LHCN-M2 (cell line): ENCODE data around the gene SPTLC2. TPM values are rescaled to one million over a fixed set of nuclear protein-coding genes. Genes with fewer than 3 reads are reported as not detected.
A peak's percentile ranks its signal among the peaks of the same experiment; 100 is the strongest.

Source experiments
- DNase-seq: peaks from one replicate; pipeline ENCODE4 v3.0.0-alpha.2; 2012; ENCODE audit warnings: low read depth
- total RNA-seq: library from RNA; depleted of rRNA; stranded (reverse); fragments of >200 nt; gene quantifications from 2 replicates; pipeline ENCODE4 v1.2.3, GENCODE V29; 2014

Gene SPTLC2
- total RNA-seq, 1 experiment from 2014 or later: 15.6 TPM

DNA sequence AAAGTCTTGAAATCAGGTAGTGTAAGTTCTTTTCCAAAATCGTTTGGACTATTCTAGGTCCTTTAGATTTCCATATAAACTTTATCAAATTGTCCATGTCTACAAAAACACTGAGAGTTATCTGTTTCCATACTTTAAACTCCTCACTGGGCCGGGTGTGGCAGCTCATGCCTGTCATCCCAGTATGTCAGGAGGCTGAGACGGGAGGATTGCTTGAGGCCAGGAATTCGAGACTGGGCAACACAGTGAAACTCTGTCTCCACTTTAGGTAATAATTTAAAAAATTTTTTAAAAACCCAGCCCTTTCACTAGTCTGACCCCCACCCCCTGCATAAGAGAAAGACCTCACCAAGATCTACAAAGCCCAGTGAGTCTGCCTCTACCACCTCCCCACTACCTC, 111.4 kb downstream of the SPTLC2 start:
- DNase-seq: no peak

GRCh38 chr14:77503138-77503537, 113.3 kb downstream of the SPTLC2 start:
- no peak for DNase-seq

GRCh38 chr14:77502109-77502782, 114.2 kb downstream of the SPTLC2 start:
- no peak for DNase-seq

DNA sequence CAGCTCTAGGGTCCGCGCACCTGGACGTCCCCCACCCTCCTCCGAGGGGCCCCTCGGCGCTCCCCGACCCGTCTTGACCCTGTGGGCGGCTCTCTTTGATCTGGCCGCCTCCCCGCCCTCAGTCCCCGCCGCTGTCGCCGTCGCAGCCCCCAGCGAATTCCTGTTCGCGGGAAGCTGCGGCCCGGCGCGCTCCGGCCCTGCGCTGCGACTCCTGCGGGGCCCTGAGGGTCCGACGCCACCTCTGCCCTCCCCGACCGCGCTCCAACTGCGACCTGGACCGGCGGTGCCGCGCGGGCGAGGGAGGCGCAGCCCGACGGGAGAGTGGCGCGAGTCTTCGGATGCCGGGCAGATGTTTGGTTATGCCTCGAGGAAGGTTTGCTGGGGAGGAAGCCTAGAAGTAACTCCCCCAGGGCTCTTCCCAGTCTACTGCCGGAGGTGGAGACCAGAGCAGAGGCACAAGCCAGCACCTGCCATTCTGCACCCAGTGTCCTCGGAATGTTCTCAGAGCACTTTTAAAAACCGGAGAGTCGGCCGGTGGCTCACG, 117.4 kb downstream of the SPTLC2 start:
- DNase-seq: no peak

DNA sequence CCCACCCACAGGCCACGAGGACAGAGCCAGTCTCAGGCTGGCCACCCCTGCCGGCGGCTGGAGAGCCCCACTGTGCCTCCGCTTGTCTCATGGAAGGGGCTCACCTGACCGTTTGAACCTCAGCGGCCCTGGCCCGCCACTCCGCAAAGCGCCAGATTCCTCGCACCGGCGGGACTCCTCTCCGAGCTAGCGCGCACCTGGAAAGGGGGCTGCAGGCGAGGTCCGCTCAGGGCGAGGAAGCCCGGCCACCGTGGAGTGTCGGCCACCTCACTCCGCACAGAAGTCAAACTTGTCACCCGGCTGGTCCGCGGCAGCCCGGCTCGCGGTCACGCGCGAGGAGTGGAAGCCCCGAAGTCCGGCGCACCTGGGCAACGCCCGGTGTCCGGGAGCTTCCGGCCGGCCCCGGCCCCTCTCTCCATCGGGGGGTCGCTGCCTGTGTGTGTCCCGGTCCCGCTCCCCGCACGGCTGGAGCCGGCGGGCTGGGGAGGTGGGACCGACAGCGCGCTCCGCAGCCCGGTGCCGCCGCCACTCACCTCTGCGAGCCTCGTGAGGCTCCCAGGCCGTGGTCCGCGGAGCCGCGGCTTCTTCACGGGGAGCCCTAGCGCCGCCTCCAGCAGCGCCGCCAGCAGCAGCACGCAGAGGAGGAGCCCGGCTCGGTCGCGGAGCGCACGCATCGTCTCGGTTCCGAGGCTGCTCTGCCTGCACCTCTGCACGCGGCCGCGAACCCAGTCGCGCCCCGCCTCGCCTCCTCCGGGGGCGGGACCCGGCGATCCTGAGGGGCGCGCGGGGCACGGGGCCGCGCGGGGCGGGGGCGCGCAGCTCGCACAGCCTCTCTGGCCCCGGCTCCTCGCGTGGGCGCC, 118.1 kb downstream of the SPTLC2 start, which contains the start of gene ISM2:
Gene ISM2, minus strand, starts transcription at position 697 of the 860 bp plus-strand sequence. Its CDS starts 23 bp downstream, at position 674.
- DNase-seq: peak; percentile 8

DNA sequence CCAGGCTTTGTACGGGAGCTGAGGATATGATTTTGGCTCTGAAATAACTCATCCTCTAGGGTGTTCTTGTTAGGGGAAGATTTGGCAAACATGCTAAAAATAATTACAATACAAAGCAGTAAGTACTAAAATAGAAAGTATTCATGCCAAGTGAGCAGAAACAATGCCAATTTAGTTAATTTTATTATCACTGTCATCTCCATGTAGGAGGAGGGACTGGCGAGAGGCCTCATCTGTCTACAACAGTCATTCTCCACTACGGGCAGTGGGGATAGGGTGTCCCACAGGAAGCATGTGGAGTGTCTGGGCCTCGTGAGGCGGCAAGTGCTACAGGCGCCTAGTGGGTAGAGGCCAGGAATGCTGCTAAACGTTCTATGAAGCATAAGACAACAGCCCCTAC, 121.1 kb downstream of the SPTLC2 start:
- DNase-seq: no peak

GRCh38 chr14:77491056-77491455, 125.4 kb downstream of the SPTLC2 start:
- no peak for DNase-seq

DNA sequence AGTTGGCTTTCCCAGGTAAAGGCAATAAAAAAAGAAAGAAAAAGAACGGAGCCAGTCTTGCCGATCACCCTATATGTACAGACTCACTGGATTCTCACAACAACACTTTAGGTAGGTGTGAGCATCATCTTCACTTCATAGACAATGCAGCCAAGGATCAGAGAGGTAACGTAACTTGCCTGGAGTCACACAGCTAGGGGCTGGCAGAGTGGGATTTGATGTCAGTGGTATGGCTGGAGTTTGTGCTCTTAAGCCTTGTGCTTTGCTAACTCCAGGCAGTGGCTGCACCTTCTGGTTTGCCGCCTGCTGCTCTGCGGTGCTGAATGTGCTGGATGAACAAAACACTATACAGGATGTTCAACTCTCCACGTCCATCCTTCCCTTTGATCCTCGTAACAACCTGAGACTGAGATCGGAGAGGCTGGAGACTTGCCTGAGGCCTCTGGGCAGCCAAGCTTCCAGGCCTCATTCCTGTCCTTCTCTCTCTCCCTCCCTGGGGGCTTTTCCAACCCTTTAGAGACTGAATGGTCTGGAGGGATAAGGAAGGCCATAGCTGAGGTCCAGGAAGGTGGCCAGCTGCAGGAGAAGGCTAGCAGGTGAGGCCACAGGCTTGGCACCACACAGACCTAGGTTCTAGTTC, 126.0 kb downstream of the SPTLC2 start:
- no peak for DNase-seq

- no peak for DNase-seq
These were observed 127.4 kb downstream of the SPTLC2 start for GRCh38 chr14:77489041-77489440.

DNA sequence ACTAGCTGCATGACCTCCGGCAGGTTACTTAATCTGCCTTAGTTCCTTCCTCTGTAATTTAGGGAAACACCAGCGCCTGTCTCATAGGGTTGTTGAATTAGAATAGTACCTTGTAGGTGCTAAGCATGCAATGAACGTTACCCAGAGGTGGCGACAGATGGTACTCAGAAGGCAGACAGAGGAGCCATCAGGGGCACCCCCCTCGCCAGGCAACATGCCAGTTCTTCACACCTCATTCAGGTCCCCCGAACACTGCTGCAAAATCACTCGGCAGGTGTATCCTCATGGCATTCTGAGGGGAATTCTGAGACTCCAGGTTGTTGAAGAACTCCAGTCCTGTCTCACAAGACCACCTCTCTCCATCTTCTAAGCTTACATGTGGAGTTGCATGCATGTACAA, 127.9 kb downstream of the SPTLC2 start:
- DNase-seq: no peak

DNA sequence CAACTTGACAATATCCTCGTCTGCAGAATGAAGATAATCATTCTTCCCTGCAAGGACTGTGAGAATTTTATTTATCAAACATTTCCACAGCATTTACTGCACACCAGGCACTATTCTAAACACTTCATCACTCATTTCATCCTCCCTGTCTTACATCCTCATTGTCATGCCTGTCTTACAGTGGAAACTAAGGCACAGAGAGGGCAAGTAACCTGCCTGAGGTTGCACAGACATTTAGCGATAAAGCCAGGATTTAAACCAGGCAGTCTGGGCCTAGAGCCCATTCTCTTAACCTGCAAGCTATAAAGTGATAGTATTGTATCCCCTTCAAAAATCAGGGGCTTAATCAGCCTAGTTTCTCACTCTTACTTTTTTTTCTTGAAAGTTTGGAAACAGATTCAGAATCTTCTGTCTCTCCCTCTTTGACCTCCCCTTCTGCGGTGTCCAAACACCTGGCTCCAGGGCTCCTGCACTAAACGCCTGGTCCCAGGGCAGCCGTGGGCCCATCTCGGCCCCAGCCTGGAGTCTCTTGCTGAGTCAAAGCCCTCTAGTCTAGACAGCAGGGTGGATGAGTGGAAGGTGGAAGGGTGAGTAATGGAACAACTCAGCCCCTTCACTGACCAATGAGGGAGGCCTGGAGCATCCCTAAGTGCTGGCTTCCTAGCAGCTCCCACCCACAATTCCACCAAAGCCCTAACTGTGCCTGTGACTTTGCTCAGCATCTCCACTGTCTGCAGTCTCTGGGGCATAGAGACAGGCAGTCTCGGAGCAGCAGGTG, 130.3 kb downstream of the SPTLC2 start:
- DNase-seq: peak; percentile 49

DNA sequence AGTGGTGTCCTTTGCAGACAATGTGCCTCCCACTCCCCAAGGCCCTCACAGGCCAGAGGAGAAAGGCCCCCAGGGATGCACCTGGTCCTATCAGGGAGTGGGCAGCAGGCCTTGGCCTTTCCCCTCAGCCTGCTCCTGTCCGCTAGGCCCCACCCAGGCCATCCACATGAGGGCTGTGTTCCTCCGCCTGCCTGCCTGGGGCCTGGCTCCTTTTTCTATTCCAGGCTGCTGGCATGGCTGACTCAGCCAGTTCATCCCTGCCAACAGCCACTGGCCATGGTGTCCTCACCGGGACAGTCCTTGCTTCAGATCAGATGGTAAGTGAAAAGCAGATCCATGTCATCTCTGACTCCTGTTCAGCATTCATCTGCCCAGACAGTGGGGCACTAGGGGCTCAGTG, 131.2 kb downstream of the SPTLC2 start:
- DNase-seq: no peak

DNA sequence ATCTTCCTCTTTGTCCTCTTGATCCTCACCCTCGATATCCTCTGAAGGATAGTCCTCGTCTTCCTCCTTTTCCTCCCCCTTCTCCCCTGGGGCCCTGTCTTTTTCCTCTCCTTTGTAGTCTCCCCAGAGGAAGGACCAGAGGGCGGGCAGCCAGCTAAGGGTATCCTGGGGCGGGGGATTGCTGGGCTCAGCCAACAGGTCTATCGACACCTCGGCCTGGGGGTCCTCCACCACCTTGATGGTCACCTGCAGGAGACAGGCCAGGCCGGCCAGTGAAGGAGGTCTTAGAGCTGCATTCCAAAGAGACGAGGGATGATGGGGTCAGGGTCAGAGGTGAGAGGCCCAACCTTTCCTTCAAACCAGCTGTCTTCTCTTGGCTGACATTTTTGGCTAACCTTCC, 134.0 kb downstream of the SPTLC2 start:
- DNase-seq: no peak

- no peak for DNase-seq
These were observed 137.6 kb downstream of the SPTLC2 start for GRCh38 chr14:77478796-77479195.

DNA sequence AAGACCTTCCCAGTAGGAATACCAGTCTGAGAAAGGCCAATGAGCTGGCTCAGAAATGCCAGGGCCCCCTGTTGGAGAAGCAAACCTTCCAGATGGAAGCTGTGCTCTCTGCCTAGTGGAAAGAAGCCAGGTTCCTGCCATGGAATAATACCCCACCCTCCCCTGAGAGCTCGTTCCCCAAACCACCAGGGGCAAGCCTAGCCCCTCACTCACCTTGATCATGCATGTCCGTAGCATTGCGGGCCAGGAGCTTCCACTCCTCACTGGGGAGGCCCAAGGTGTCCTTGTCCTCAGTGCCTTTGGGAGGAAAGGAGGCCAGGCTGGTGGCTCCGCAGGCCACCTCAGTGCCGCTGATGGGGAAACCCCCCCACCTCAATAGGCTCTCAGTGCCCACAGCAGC, 138.4 kb downstream of the SPTLC2 start:
- DNase-seq: no peak

- no peak for DNase-seq
These were observed 140.9 kb downstream of the SPTLC2 start for GRCh38 chr14:77475432-77476115.

DNA sequence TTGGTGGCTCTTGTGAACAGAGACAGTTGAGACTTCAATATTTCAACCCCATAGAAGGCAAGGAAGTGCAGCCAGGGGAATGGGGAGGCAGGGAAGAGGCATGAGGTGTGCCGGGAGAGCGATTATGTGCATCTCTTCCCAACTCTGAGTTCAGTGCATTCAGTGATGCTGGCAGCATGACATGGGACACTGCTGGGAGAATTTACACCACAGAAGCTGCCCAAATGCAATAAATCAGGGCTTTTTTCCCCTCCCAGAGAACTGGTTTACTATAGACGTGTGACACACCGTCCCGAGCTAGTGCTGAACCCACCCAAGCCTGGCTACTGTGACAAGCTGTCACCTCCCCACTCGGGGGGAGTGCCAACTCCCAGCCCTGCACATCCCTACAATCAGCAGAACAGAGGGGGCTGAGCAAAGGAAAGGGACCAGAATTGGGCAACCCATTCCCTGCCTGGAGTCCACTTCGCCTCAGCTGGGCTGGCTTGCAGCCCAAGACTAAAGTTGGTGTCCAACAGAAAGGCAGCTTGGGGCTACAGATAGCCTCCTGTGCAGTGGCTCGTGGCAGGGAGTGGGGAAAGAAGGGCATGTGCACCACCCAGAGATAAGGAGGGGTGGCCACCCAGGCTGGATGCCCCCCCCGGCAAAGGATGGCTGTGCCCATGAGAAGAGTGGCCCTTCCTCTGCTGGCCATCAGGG, 141.8 kb downstream of the SPTLC2 start:
- no peak for DNase-seq

DNA sequence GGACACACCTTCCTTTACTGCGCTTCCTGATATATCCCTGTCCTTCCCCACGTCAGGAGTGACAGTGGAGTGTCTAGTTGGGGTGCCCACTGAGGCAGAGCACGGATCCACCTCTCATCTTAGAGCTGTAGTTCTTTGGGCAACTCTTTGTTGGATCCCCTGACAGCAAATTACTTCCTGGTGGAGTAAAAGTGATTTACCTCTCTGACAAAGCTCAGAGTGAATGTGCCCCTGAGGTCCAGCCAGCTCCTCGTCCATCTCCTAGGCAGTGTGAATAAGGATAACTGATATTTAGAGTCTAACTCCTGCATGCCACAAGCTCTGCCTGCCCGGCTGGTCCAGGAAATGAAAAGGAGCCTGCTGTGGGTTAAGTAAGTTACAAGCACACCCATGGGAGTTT, 142.5 kb downstream of the SPTLC2 start:
- DNase-seq: no peak

DNA sequence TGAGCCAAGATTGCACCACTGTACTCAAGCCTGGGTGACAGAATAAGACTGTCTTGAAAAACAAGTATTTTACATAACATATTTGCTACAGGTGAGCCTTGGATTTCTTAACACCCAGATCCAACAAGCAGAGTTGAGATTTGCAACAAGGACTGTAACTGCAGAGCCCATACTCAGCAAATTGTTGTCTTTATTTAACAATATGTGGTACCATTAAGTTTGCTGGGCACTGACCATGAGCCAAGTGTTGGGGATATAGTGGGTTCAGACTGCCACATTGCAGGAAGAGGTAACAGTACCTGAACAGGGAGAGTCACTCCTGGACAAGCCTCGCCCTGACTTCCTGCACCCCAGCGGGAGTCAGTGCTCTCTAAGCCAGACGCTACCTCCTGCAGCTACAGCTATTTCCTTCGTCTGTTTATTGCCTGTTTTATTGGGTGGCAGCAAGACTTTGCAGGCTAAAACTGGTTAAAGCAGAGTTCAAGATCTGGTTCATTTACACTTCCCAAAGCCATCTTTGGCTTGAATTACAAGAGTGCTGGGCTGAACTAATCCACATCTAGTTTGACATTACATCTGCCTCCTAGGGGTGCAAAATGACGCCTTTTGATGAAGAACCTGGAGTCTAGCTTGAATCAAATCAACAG, 146.1 kb downstream of the SPTLC2 start:
- DNase-seq: no peak

DNA sequence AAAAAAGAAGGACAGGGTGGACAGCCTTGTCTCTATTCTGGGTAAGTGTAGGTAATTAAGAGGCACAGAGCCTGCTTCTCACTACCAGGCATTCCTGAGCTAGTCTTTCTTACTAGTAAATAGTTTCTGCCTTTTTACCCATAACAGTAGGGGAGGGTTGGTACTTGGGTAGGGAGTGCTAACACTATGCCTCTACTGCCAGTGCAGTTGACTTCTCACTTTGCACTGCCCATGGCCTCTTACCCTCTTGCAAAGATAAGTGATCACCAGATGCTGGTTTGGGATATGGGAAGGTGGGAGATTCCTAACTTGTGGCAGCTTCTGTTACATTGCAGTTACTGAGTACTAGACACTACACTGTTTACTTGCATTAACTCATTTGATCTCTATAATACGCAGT, 146.9 kb downstream of the SPTLC2 start:
- DNase-seq: no peak
